ENCODE data around the gene SLC16A7.

DNA sequence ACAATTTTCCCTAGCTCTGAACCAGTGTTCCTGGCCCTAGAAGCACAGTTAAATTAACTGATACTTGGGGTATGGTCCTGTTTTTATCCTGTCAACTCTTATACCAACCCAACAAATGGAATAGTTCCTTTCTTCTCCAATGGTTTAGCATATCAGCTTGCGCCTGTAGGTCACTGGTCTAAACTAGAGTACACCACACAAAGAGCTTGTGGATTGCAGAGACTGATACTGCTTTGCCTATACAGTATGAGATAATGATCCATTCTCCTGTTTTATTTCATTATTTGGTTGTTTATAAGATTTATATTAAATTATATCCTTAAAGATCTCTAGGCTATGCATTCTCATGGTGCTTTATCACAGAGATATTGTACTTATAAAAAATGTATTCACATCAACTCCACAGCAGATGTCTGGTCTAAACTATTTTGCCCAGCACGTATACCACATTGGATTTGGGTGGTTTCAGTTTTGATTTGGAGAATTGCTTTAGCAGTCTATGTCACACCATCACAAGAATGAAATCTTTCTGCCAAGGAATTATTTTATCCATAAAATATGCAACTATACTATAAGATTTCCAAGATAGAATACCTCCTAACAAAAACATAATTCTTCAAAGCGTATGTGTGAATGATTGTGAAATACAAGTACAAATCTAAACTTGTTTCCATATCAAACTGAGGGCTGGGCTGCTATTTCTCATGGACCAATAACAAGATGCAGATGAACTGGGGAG is 142.1 kb downstream of the SLC16A7 start:
- TF ChIP-seq POLR2A (IDR thresholded peaks at IDR 0.05) (no peak), POLR2AphosphoS5 (IDR thresholded peaks at IDR 0.05) (no peak)

Data from upper lobe of left lung (tissue), 4 donors.